H1 (cell line): Measurements from ENCODE around the gene ZC3H14. TPM values are rescaled to one million over a fixed set of nuclear protein-coding genes. Genes with fewer than 3 reads are reported as not detected.

ENCODE experiments used
- ATF2 ChIP-seq: IDR thresholded peaks from 2 replicates; pipeline ENCODE4 v1.6.1; 2012; ENCODE audit warnings: low read length, inconsistent platforms
- CHD1 ChIP-seq: IDR thresholded peaks from 2 replicates; pipeline ENCODE4 v1.6.1; 2012; ENCODE audit warnings: low read depth, low read length, improper control_type of control experiment
- CHD7 ChIP-seq: fragments of 300-600 bp; sonication (generic); IDR thresholded peaks from 2 replicates; pipeline ENCODE4 v1.7.1; 2012; ENCODE audit warnings: low read length, moderate library complexity, mild to moderate bottlenecking, inconsistent platforms; ENCODE audit not compliant: insufficient replicate concordance
- GTF2F1 ChIP-seq: IDR thresholded peaks from 2 replicates; pipeline ENCODE4 v1.6.1; 2012; ENCODE audit warnings: low read depth, low read length, improper control_type of control experiment, borderline replicate concordance
- HDAC2 ChIP-seq, 2 experiments: fragments of 300-600 bp in 1 of 2; sonication (generic) in 1 of 2; IDR thresholded peaks; 2 replicates each; pipeline ENCODE4 v1.6.1; 2011 to 2012; ENCODE audit warnings: low read depth in 2 of 2, low read length in 2 of 2, mild to moderate bottlenecking in 2 of 2, moderate library complexity in 2 of 2, borderline replicate concordance in 1 of 2, inconsistent platforms in 1 of 2
- KDM5A ChIP-seq: fragments of 200-600 bp; IDR thresholded peaks from 2 replicates; pipeline ENCODE4 v1.7.1; 2012; ENCODE audit warnings: mild to moderate bottlenecking, low read length, inconsistent platforms, mixed read lengths
- TCF12 ChIP-seq: IDR thresholded peaks from 2 replicates; pipeline ENCODE4 v1.6.1; 2011; ENCODE audit warnings: low read depth, mild to moderate bottlenecking, low read length
- polyA plus RNA-seq, 7 experiments: library from polyadenylated mRNA; depleted of rRNA in 3 of 7; stranded (reverse) in 5 of 7; unstranded in 2 of 7; fragments of >200 nt in 5 of 7; fragments of 200-250 nt in 2 of 7; gene quantifications; 1 replicate in 5 of 7; 2 replicates in 1 of 7; 4 replicates in 1 of 7; pipeline versions ENCODE4 v1.2.1 to v1.2.3, GENCODE V29; 2011 to 2013; ENCODE audit warnings: missing spikeins in 2 of 7, mixed read lengths in 2 of 7
- total RNA-seq: library from RNA; stranded (reverse); fragmentation: NEBNext Ultra II Directional; extraction: Animal tissue kit (Norgen Biotek cat#: 25700); gene quantifications from 2 replicates; pipeline ENCODE4 v1.2.1, GENCODE V29; 2021

Gene ZC3H14
- total and polyA plus RNA-seq, 2 of the 8 experiments (the other 6 are each of a cell fraction or from before 2014, with no cell fraction given), result 86.0 to 99.1 TPM

GRCh38 chr14:88599326-88599725 is 36.5 kb downstream of the ZC3H14 start (continued):
- TF ChIP-seq TCF12, result no peak
- no peak for TF ChIP-seq HDAC2 (IDR thresholded peaks at IDR 0.05; ENCODE audit: borderline replicate concordance in 1 of 2, low read depth in 2 of 2, low read length in 2 of 2)
- no peak for TF ChIP-seq CHD1
- no peak for TF ChIP-seq ATF2
- no peak for TF ChIP-seq KDM5A
- TF ChIP-seq GTF2F1, result no peak
- TF ChIP-seq CHD7, result no peak
